HK-2 (cell line): ENCODE measurements around the gene HOXC9.

ENCODE experiments used
- DNase-seq: peaks from one replicate; pipeline ENCODE4 v3.0.0-alpha.2; 2018; ENCODE audit not compliant: unreplicated experiment

Gene HOXC9

DNA sequence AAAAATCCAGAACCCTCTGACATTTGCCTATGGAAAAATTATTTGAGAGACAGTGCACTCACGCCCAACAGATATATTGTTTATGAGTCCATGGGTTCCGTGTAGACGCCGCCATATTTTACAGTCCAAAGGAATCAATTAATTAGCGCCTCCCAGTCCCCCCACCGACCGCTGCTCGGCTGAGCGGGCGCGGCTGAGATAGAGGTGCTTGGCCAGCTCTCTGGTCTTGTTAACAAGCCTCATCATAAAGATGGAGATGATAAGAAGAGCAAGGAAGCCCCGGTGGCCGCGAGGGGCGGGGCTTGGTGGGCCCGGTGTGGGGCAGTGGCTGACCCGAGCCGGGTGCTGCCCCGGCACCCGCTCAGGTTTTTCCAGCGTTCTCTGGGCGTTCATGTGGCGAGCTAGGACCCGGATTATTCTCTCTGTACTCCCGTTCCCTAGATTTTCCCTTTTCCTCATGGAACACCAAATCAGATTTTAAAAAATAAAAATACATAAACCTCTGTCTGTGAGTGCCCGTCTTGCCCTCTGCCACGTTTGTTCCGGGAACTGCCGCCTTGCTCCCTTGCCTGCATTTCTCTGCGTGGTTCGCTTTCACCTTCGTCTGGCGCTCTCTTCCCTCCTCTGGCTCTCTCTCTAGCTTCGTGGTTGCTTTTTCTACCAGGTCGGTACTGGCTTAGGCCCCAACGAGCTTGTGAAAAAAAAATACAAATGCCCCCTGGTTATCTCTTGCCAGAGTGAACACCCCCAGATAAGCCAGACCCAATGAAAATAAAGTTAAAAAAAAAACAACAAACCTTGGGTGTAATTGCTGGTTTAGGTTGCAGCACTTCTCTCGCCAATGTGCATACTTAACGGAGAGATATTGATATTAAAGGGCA is 36.3 kb upstream of the HOXC9 start:
- no peak for DNase-seq

DNA sequence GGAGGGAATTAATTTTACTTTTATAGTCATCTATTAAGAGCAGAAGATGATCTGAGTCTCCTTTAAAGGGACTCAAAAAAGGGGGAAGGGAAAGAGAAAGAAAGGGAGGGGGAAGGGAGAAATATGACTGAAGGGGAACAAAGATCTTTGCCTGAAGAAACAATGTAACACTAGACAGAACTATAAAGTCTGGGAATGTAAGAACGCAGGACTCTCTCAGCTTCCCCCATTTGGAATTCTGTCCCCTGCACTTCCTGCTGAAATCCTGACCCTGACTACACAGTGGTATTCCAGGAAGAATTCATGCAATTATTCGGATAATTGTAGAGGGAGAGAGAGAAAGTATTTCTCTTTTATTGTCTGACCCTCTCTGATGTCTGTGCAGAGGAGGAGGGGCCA is 35.6 kb upstream of the HOXC9 start:
- DNase-seq = no peak

GRCh38 chr12:53965281-53966084 is 34.5 kb upstream of the HOXC9 start:
- DNase-seq = no peak

GRCh38 chr12:53966085-53966384 is 33.9 kb upstream of the HOXC9 start:
- DNase-seq = no peak

DNA sequence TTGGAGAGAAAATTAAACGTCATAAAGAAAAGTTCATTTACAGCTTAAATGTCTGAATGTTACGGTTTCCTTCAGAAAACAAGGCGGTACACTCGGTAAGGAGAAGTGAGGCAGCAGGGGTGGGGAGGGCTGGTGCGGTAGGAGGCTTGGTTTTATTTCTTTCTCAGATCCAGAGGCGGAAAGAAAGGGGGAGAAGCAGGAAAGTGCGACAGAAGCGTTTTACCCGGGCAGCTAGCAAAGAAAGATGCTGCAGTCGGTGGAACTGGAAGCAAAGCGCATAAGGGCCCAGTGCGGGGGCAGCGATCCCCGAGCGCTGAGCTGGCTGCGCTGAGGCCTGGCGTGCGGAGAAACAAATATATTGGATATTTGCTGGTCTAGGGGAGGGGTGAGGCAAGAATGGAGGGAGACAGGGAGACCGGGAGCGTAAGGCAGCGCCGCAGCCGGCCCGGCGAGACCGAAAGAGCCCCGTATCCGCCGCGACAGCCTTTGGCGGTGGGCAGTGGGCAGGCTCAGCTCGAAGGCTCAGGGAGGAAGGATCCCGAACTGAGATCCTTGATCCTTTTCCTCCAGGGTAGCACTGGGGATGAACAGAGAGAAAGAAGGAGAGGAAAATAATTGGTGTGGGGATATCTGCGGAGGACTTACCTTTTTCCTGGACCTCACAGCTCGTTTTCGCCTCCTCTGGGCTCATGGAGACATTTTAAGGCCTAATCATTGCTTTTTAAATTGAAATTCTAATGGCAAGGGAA is 33.4 kb upstream of the HOXC9 start:
- no peak for DNase-seq

- no peak for DNase-seq
Measured at GRCh38 chr12:53967421-53967925, 32.5 kb upstream of the HOXC9 start.

- DNase-seq = no peak
Measured at GRCh38 chr12:53968214-53969127, 31.5 kb upstream of the HOXC9 start.

GRCh38 chr12:53969588-53970259 is 30.2 kb upstream of the HOXC9 start:
- DNase-seq = no peak

GRCh38 chr12:53970451-53970850 is 29.5 kb upstream of the HOXC9 start:
- DNase-seq = no peak

DNA sequence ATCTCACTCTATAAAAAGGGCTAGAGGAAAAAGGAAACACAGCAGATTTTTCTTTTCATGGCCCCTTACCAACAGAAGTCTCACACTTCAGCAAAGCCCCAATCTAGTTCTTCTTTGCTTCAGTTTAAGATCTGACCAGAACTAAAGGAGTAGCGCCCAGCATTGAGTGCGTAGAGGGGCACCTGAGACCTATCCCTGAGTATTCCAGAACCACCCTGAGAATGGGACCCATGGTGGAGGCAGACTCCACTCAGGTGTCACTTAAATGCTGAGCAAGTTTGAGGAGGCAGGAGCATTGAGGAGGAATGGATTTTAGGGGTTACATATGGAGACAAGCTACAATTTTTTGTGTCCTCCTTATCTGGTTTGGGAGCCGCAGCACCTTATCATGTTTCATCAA is 28.8 kb upstream of the HOXC9 start:
- DNase-seq = no peak

- DNase-seq = no peak
Measured at GRCh38 chr12:53971686-53972085, 28.3 kb upstream of the HOXC9 start.

- no peak for DNase-seq
Measured at GRCh38 chr12:53972152-53972702, 27.7 kb upstream of the HOXC9 start.

- no peak for DNase-seq
Measured at GRCh38 chr12:53972722-53973235, 27.2 kb upstream of the HOXC9 start, which contains the start of gene HOXC11. Gene HOXC11, plus strand, starts transcription at chr12:53973126. Its CDS starts 116 bp downstream, at chr12:53973242.

GRCh38 chr12:53973236-53974042 is 26.5 kb upstream of the HOXC9 start:
- DNase-seq = peak; percentile 55

- DNase-seq = peak; percentile 62
Measured at GRCh38 chr12:53974084-53975063, 25.6 kb upstream of the HOXC9 start, which contains the start of gene HOTAIR. Gene HOTAIR, minus strand, starts transcription at chr12:53974954.

GRCh38 chr12:53975064-53975471 is 24.9 kb upstream of the HOXC9 start:
- no peak for DNase-seq

DNA sequence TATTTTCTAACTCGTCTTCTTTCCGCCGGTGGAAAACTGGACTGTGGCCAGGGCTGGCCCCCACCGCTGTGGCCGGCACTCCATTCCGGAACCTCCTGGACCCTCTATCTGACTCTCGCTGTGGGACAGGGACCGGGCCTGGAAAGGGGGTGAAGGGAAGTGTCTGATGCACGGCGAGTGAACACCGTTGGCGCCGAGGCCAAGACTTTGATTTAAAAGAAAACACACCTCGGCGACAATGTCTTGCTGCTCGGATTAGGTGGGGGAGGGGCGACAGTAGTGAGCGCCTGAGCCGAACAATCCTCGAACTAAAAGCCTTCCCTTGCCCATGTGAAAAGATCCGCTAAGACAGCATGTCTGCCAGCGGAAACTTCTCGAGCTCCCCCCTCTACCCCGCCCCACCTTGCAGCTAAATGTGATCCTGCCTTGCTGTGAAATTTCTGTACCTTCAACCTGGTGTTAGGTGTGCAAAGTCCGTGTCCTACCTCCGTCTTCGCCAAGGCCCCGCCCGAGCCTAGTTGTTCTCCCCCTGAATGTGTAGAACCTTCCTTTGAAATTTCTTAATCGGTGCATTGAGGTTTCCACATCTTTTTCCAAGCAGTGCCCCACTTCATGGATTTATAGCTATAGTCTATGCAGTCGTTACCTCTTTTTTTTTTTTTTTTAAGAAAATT is 24.3 kb upstream of the HOXC9 start:
- DNase-seq = no peak
